ENCODE measurements around the gene ADRB2. TPM values are rescaled to one million over a fixed set of nuclear protein-coding genes. Genes with fewer than 3 reads are reported as not detected.

Gene ADRB2
- total and polyA plus RNA-seq, 4 donors, result 1.2 to 7.6 (median 3.8) TPM

- TF ChIP-seq ATF3 (IDR thresholded peaks at IDR 0.05) (no peak), REST (IDR thresholded peaks at IDR 0.05) (no peak), MAX (IDR thresholded peaks at IDR 0.05) (no peak), NR2F2 (IDR thresholded peaks at IDR 0.05) (no peak), HNF4A (conservative IDR thresholded peaks at IDR 0.05) (no peak), RXRA (IDR thresholded peaks at IDR 0.05) (no peak), FOXA2 (IDR thresholded peaks at IDR 0.05) (no peak), SP1 (IDR thresholded peaks at IDR 0.05) (no peak), YY1 (IDR thresholded peaks at IDR 0.05) (no peak), CTCF (IDR thresholded peaks at IDR 0.05; ENCODE audit: low read depth, low read length, missing input control) (no peak), HNF4G (IDR thresholded peaks at IDR 0.05) (no peak), FOXA1 (IDR thresholded peaks at IDR 0.05) (no peak), RAD21 (IDR thresholded peaks at IDR 0.05) (no peak), EGR1 (IDR thresholded peaks at IDR 0.05; ENCODE audit: low read depth in 2 of 2) (no peak), GABPA (IDR thresholded peaks at IDR 0.05 in 1 of 2, conservative IDR thresholded peaks at IDR 0.05 in 1 of 2) (no peak), JUND (IDR thresholded peaks at IDR 0.05) (no peak)
- Histone ChIP-seq H3K4me1 (ENCODE audit: control insufficient read depth in 4 of 4, insufficient read depth in 4 of 4, low read length in 3 of 4) (peaks cover 3 to 53% (median 35%) of the 10 kb centered on the region in 4 donors), H3K27me3 (ENCODE audit: control insufficient read depth in 4 of 4, insufficient read depth in 4 of 4, low read length in 3 of 4) (no peaks in the 10 kb centered on the region), H3K4me3 (ENCODE audit: low read depth in 1 of 3, low read length in 3 of 3) (peak overlapping the region; percentile 56 to 92 (median 87)), H3K27ac (ENCODE audit: low read depth in 1 of 2, low read length in 2 of 2) (peak overlapping the region; percentile 79 to 97), H3K9ac (ENCODE audit: low read depth in 1 of 2, low read length in 2 of 2) (peak overlapping the region; percentile 75 to 82), H3K9me3 (ENCODE audit: control insufficient read depth in 4 of 4, low read length in 3 of 4) (no peaks in the 10 kb centered on the region), H3K36me3 (ENCODE audit: control insufficient read depth in 4 of 4, insufficient read depth in 3 of 4, low read depth in 1 of 4, low read length in 3 of 4) (no peaks in the 10 kb centered on the region)
- 26% methylated on average over 7 of the region's 7 CpGs for WGBS
- DNase-seq (ENCODE audit: low spot score), result no peak
These were observed 1.3 kb downstream of the ADRB2 start for GRCh38 chr5:148827723-148828122.

- H3K4me1 ChIP-seq (ENCODE audit: control insufficient read depth in 4 of 4, insufficient read depth in 4 of 4, low read length in 3 of 4), result peaks cover 4 to 58% (median 39%) of the 10 kb centered on the region in 4 donors
- peak overlapping the region; percentile 56 to 92 (median 87) for H3K4me3 ChIP-seq (ENCODE audit: low read depth in 1 of 3, low read length in 3 of 3)
- H3K9me3 ChIP-seq (ENCODE audit: control insufficient read depth in 4 of 4, low read length in 3 of 4), result no peaks in the 10 kb centered on the region
- H3K36me3 ChIP-seq (ENCODE audit: control insufficient read depth in 4 of 4, insufficient read depth in 3 of 4, low read depth in 1 of 4, low read length in 3 of 4), result no peaks in the 10 kb centered on the region
- no peak for DNase-seq (ENCODE audit: low spot score)
- WGBS, result 22% methylated on average over 6 of the region's 6 CpGs
- H3K9ac ChIP-seq (ENCODE audit: low read depth in 1 of 2, low read length in 2 of 2), result peak overlapping the region; percentile 75 to 82
- peak overlapping the region; percentile 79 to 97 for H3K27ac ChIP-seq (ENCODE audit: low read depth in 1 of 2, low read length in 2 of 2)
- no peaks in the 10 kb centered on the region for H3K27me3 ChIP-seq (ENCODE audit: control insufficient read depth in 4 of 4, insufficient read depth in 4 of 4, low read length in 3 of 4)
- TF ChIP-seq FOXA1 (IDR thresholded peaks at IDR 0.05), result no peak
- no peak for TF ChIP-seq EGR1 (IDR thresholded peaks at IDR 0.05; ENCODE audit: low read depth in 2 of 2)
- TF ChIP-seq HNF4G (IDR thresholded peaks at IDR 0.05), result peak; percentile 33
- TF ChIP-seq SP1 (IDR thresholded peaks at IDR 0.05), result peak; percentile 52
- peak in 1 of 2 donors; percentile 54 for TF ChIP-seq RAD21 (IDR thresholded peaks at IDR 0.05)
- peak; percentile 8 for TF ChIP-seq MAX (IDR thresholded peaks at IDR 0.05)
- TF ChIP-seq RXRA (IDR thresholded peaks at IDR 0.05), result peak; percentile 23 to 35
- TF ChIP-seq CTCF (IDR thresholded peaks at IDR 0.05; ENCODE audit: low read depth, low read length, missing input control), result no peak
- TF ChIP-seq JUND (IDR thresholded peaks at IDR 0.05), result no peak
- TF ChIP-seq YY1 (IDR thresholded peaks at IDR 0.05), result peak; percentile 16
- no peak for TF ChIP-seq REST (IDR thresholded peaks at IDR 0.05)
- TF ChIP-seq FOXA2 (IDR thresholded peaks at IDR 0.05), result no peak
- no peak for TF ChIP-seq GABPA (IDR thresholded peaks at IDR 0.05 in 1 of 2, conservative IDR thresholded peaks at IDR 0.05 in 1 of 2)
- peak; percentile 69 to 86 for TF ChIP-seq HNF4A (conservative IDR thresholded peaks at IDR 0.05)
- no peak for TF ChIP-seq ATF3 (IDR thresholded peaks at IDR 0.05)
These were observed 2.3 kb downstream of the ADRB2 start for GRCh38 chr5:148828511-148829247.

All from liver (tissue), 9 donors.